ENCODE measurements around the gene MINAR2.
A peak's percentile ranks its signal among the peaks of the same experiment; 100 is the strongest.

DNA sequence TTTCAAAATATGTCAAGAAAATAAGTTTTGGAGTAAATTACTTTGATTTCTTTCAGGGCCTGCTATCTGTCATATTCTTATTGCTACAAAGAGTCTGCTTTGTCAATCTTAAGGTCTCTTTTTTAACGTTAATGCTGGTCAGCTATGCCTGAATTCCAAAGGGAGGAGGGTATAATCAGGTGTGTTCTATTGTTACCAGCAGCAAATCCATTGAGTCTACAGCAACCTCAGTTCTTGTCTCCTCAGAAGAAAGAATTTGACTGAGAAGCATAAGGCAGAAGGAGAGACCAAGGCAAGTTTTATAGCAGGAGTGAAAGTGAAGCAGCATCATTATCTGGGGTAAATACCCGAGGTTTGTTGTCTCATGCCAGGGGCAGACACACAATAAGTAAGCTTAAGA lies 23.7 kb upstream of the MINAR2 start:
- TF ChIP-seq EZH2 (IDR thresholded peaks at IDR 0.05; ENCODE audit: low read depth, unreplicated experiment) (no peak), EZH2phosphoT487 (IDR thresholded peaks at IDR 0.05; ENCODE audit: unreplicated experiment) (no peak), POLR2AphosphoS5 (IDR thresholded peaks at IDR 0.05; ENCODE audit: low read depth) (no peak), ZNF114 (CRISPR knock-in tag; IDR thresholded peaks at IDR 0.05) (no peak), NANOG (IDR thresholded peaks at IDR 0.05; ENCODE audit: borderline replicate concordance) (no peak), JUNB (IDR thresholded peaks at IDR 0.05; ENCODE audit: unreplicated experiment) (no peak), CREB1 (CRISPR knock-in tag; IDR thresholded peaks at IDR 0.05; ENCODE audit: low read depth) (0 out of 2 replicates have a peak, but pooled peaks have one; percentile 21)
- TF ChIP-seq, protein P1, sequence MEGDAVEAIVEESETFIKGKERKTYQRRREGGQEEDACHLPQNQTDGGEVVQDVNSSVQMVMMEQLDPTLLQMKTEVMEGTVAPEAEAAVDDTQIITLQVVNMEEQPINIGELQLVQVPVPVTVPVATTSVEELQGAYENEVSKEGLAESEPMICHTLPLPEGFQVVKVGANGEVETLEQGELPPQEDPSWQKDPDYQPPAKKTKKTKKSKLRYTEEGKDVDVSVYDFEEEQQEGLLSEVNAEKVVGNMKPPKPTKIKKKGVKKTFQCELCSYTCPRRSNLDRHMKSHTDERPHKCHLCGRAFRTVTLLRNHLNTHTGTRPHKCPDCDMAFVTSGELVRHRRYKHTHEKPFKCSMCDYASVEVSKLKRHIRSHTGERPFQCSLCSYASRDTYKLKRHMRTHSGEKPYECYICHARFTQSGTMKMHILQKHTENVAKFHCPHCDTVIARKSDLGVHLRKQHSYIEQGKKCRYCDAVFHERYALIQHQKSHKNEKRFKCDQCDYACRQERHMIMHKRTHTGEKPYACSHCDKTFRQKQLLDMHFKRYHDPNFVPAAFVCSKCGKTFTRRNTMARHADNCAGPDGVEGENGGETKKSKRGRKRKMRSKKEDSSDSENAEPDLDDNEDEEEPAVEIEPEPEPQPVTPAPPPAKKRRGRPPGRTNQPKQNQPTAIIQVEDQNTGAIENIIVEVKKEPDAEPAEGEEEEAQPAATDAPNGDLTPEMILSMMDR (conservative IDR thresholded peaks at IDR 0.05; ENCODE audit: low read depth in 2 of 2): no peak
- TF ChIP-seq, protein P2, sequence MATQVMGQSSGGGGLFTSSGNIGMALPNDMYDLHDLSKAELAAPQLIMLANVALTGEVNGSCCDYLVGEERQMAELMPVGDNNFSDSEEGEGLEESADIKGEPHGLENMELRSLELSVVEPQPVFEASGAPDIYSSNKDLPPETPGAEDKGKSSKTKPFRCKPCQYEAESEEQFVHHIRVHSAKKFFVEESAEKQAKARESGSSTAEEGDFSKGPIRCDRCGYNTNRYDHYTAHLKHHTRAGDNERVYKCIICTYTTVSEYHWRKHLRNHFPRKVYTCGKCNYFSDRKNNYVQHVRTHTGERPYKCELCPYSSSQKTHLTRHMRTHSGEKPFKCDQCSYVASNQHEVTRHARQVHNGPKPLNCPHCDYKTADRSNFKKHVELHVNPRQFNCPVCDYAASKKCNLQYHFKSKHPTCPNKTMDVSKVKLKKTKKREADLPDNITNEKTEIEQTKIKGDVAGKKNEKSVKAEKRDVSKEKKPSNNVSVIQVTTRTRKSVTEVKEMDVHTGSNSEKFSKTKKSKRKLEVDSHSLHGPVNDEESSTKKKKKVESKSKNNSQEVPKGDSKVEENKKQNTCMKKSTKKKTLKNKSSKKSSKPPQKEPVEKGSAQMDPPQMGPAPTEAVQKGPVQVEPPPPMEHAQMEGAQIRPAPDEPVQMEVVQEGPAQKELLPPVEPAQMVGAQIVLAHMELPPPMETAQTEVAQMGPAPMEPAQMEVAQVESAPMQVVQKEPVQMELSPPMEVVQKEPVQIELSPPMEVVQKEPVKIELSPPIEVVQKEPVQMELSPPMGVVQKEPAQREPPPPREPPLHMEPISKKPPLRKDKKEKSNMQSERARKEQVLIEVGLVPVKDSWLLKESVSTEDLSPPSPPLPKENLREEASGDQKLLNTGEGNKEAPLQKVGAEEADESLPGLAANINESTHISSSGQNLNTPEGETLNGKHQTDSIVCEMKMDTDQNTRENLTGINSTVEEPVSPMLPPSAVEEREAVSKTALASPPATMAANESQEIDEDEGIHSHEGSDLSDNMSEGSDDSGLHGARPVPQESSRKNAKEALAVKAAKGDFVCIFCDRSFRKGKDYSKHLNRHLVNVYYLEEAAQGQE (IDR thresholded peaks at IDR 0.05; ENCODE audit: unreplicated experiment): no peak
- TF ChIP-seq, protein P3, sequence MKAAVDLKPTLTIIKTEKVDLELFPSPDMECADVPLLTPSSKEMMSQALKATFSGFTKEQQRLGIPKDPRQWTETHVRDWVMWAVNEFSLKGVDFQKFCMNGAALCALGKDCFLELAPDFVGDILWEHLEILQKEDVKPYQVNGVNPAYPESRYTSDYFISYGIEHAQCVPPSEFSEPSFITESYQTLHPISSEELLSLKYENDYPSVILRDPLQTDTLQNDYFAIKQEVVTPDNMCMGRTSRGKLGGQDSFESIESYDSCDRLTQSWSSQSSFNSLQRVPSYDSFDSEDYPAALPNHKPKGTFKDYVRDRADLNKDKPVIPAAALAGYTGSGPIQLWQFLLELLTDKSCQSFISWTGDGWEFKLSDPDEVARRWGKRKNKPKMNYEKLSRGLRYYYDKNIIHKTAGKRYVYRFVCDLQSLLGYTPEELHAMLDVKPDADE (IDR thresholded peaks at IDR 0.05): no peak

Measured in GM23338 (cell line).